Immature natural killer cell (primary cell): ENCODE measurements around the gene TMEM248. TPM values are rescaled to one million over a fixed set of nuclear protein-coding genes. Genes with fewer than 3 reads are reported as not detected.
A peak's percentile ranks its signal among the peaks of the same experiment; 100 is the strongest.
"Not testable (repeated sequence)": the region's sequence is repeated elsewhere in the genome, so short reads cannot be mapped to it uniquely, and the experiment has no call there.

Source experiments
- DNase-seq, 3 donors: peaks; one replicate each; pipeline ENCODE4 v3.0.0; 2022; ENCODE audit warnings: mixed read lengths in 1 of 3
- H3K27ac Mint-ChIP-seq, 6 donors: one replicate each; pipeline ENCODE4 v1.8.0; 2020; ENCODE audit warnings: mixed read lengths in 6 of 6, mild to moderate bottlenecking in 5 of 6, inconsistent platforms in 4 of 6, moderate library complexity in 3 of 6
- H3K27me3 Mint-ChIP-seq, 3 donors: one replicate each; pipeline ENCODE4 v1.8.0; 2020 to 2021; ENCODE audit warnings: low read depth in 3 of 3, mild to moderate bottlenecking in 3 of 3, mixed read lengths in 3 of 3, moderate library complexity in 3 of 3, inconsistent platforms in 1 of 3
- H3K36me3 Mint-ChIP-seq, 3 donors: one replicate each; pipeline ENCODE4 v1.8.0; 2020; ENCODE audit warnings: mixed read lengths in 3 of 3, inconsistent platforms in 2 of 3, mild to moderate bottlenecking in 2 of 3
- H3K4me1 Mint-ChIP-seq, 2 donors: one replicate each; pipeline ENCODE4 v1.8.0; 2020; ENCODE audit warnings: inconsistent platforms in 2 of 2, mild to moderate bottlenecking in 2 of 2, mixed read lengths in 2 of 2, moderate library complexity in 1 of 2
- H3K4me3 Mint-ChIP-seq, 5 donors: one replicate each; pipeline ENCODE4 v1.8.0; 2020; ENCODE audit warnings: mild to moderate bottlenecking in 5 of 5, mixed read lengths in 5 of 5, inconsistent platforms in 3 of 5, moderate library complexity in 3 of 5
- H3K9me3 Mint-ChIP-seq, 6 donors: one replicate each; pipeline ENCODE4 v1.8.0; 2020; ENCODE audit warnings: mild to moderate bottlenecking in 6 of 6, mixed read lengths in 6 of 6, inconsistent platforms in 4 of 6, moderate library complexity in 3 of 6
- polyA plus RNA-seq, 3 donors: library from polyadenylated mRNA; unstranded; fragments of 300-500 nt; fragmentation: Illumina TruSeq; gene quantifications; one replicate each; pipeline ENCODE4 v1.2.3, GENCODE V29; 2021

TMEM248 gene
- polyA plus RNA-seq, 3 donors from 2014 or later = 107 to 124 (median 114) TPM

GRCh38 chr7:66969001-66969400 lies 48.0 kb downstream of the TMEM248 start:
- H3K27ac Mint-ChIP-seq, H3K4me1 Mint-ChIP-seq, H3K9me3 Mint-ChIP-seq, DNase-seq, H3K27me3 Mint-ChIP-seq, H3K36me3 Mint-ChIP-seq, H3K4me3 Mint-ChIP-seq: not testable (repeated sequence)

GRCh38 chr7:66970310-66970709 lies 49.3 kb downstream of the TMEM248 start:
- Mint-ChIP-seq H3K27me3 (peaks cover 0 to 9% (median 4%) of the 10 kb centered on the region in 3 donors), H3K36me3 (no peaks in the 10 kb centered on the region), H3K27ac (no peak overlapping the region), H3K4me1 (no peaks in the 10 kb centered on the region), H3K4me3 (no peak overlapping the region), H3K9me3 (no peaks in the 10 kb centered on the region)
- no peak for DNase-seq

GRCh38 chr7:66974986-66975590 lies 54.1 kb downstream of the TMEM248 start:
- Mint-ChIP-seq H3K9me3 (peaks cover 0 to 12% (median 7%) of the 10 kb centered on the region in 6 donors), H3K4me1 (no peaks in the 10 kb centered on the region), H3K27me3 (peaks cover 0 to 6% (median 4%) of the 10 kb centered on the region in 3 donors), H3K27ac (no peak overlapping the region), H3K36me3 (peaks cover 4 to 5% (median 4%) of the 10 kb centered on the region in 3 donors), H3K4me3 (no peak overlapping the region)
- DNase-seq = no peak

- H3K27me3 Mint-ChIP-seq, H3K4me3 Mint-ChIP-seq, H3K4me1 Mint-ChIP-seq, DNase-seq, H3K27ac Mint-ChIP-seq: not testable (repeated sequence)
- Mint-ChIP-seq H3K9me3 (peaks cover 7 to 19% (median 15%) of the 10 kb centered on the region in 6 donors), H3K36me3 (peaks cover 7 to 11% (median 10%) of the 10 kb centered on the region in 3 donors)
Observed at GRCh38 chr7:66978312-66978711, 57.3 kb downstream of the TMEM248 start.

GRCh38 chr7:66979013-66979412 lies 58.0 kb downstream of the TMEM248 start:
- H3K27me3 Mint-ChIP-seq, DNase-seq, H3K27ac Mint-ChIP-seq, H3K4me3 Mint-ChIP-seq, H3K4me1 Mint-ChIP-seq: not testable (repeated sequence)
- Mint-ChIP-seq H3K9me3 (peaks cover 7 to 19% (median 15%) of the 10 kb centered on the region in 6 donors), H3K36me3 (peaks cover 7 to 11% (median 10%) of the 10 kb centered on the region in 3 donors)

- Mint-ChIP-seq H3K36me3 (peaks cover 7 to 11% (median 10%) of the 10 kb centered on the region in 3 donors), H3K9me3 (peaks cover 7 to 19% (median 15%) of the 10 kb centered on the region in 6 donors)
- H3K4me3 Mint-ChIP-seq, H3K27ac Mint-ChIP-seq, DNase-seq, H3K27me3 Mint-ChIP-seq, H3K4me1 Mint-ChIP-seq: not testable (repeated sequence)
Observed at GRCh38 chr7:66980336-66980735, 59.3 kb downstream of the TMEM248 start.

- Mint-ChIP-seq H3K36me3 (peaks cover 13 to 29% (median 24%) of the 10 kb centered on the region in 3 donors), H3K4me1 (peaks cover 13 to 20% of the 10 kb centered on the region in 2 donors)
- H3K27ac Mint-ChIP-seq, DNase-seq, H3K4me3 Mint-ChIP-seq, H3K9me3 Mint-ChIP-seq, H3K27me3 Mint-ChIP-seq: not testable (repeated sequence)
Observed at GRCh38 chr7:66989552-66989951, 68.5 kb downstream of the TMEM248 start.

GRCh38 chr7:66994051-66994450 lies 73.0 kb downstream of the TMEM248 start:
- peaks cover 7 to 13% (median 10%) of the 10 kb centered on the region in 3 donors for H3K36me3 Mint-ChIP-seq
- peak overlapping the region; percentile 87 to 100 (median 97) for H3K4me3 Mint-ChIP-seq
- peak overlapping the region; percentile 97 to 100 (median 100) for H3K27ac Mint-ChIP-seq
- H3K27me3 Mint-ChIP-seq = peaks cover 9 to 24% (median 14%) of the 10 kb centered on the region in 3 donors
- not testable (repeated sequence) for H3K9me3 Mint-ChIP-seq, DNase-seq
- H3K4me1 Mint-ChIP-seq = peaks cover 33 to 40% of the 10 kb centered on the region in 2 donors

GRCh38 chr7:66994691-66995049 lies 73.6 kb downstream of the TMEM248 start:
- Mint-ChIP-seq H3K27ac (peak overlapping the region; percentile 97 to 100 (median 100)), H3K4me3 (peak overlapping the region; percentile 87 to 100 (median 97)), H3K36me3 (peaks cover 7 to 14% (median 10%) of the 10 kb centered on the region in 3 donors), H3K27me3 (peaks cover 9 to 24% (median 14%) of the 10 kb centered on the region in 3 donors), H3K4me1 (peaks cover 33 to 40% of the 10 kb centered on the region in 2 donors)
- peak; percentile 61 to 72 (median 69) for DNase-seq
- H3K9me3 Mint-ChIP-seq = not testable (repeated sequence)

- Mint-ChIP-seq H3K27me3 (peaks cover 9 to 24% (median 14%) of the 10 kb centered on the region in 3 donors), H3K36me3 (peaks cover 7 to 16% (median 10%) of the 10 kb centered on the region in 3 donors), H3K27ac (peak within 1 kb of the TSS; percentile 97 to 100 (median 100)), H3K4me3 (peak within 1 kb of the TSS; percentile 87 to 100 (median 97)), H3K4me1 (peaks cover 33 to 40% of the 10 kb centered on the region in 2 donors)
- not testable (repeated sequence) for H3K9me3 Mint-ChIP-seq
- DNase-seq = peak; percentile 94 to 97 (median 96)
Observed at GRCh38 chr7:66995050-66995776, 74.2 kb downstream of the TMEM248 start, which contains the start of gene SBDS. Gene SBDS (minus strand): TSS chr7:66995586. CDS start chr7:66995417, 169 bp downstream.

- H3K9me3 Mint-ChIP-seq = not testable (repeated sequence)
- H3K27me3 Mint-ChIP-seq = peaks cover 9 to 24% (median 14%) of the 10 kb centered on the region in 3 donors
- H3K27ac Mint-ChIP-seq = peak within 1 kb of the TSS; percentile 85 to 100 (median 98)
- peak within 1 kb of the TSS; percentile 87 to 100 (median 97) for H3K4me3 Mint-ChIP-seq
- H3K36me3 Mint-ChIP-seq = peaks cover 7 to 15% (median 10%) of the 10 kb centered on the region in 3 donors
- DNase-seq = peak; percentile 98 to 99 (median 99)
- H3K4me1 Mint-ChIP-seq = peaks cover 33 to 40% of the 10 kb centered on the region in 2 donors
Observed at GRCh38 chr7:66996444-66997191, 75.6 kb downstream of the TMEM248 start, which contains the start of gene TYW1. Gene TYW1 (plus strand): TSS chr7:66996833. CDS start chr7:66996979, 146 bp downstream.

- DNase-seq = peak; percentile 18 to 41 (median 24)
- H3K36me3 Mint-ChIP-seq, H3K27me3 Mint-ChIP-seq, H3K4me3 Mint-ChIP-seq, H3K9me3 Mint-ChIP-seq: not testable (repeated sequence)
- H3K4me1 Mint-ChIP-seq = peaks cover 11 to 16% of the 10 kb centered on the region in 2 donors
- H3K27ac Mint-ChIP-seq = peak overlapping the region in 4 of 6 donors; percentile 34 to 76 (median 70)
Observed at GRCh38 chr7:67000601-67001258, 79.7 kb downstream of the TMEM248 start.

GRCh38 chr7:67004145-67004544 lies 83.1 kb downstream of the TMEM248 start:
- DNase-seq, H3K4me3 Mint-ChIP-seq, H3K9me3 Mint-ChIP-seq, H3K27me3 Mint-ChIP-seq, H3K27ac Mint-ChIP-seq, H3K4me1 Mint-ChIP-seq: not testable (repeated sequence)
- peaks cover 13 to 14% (median 14%) of the 10 kb centered on the region in 3 donors for H3K36me3 Mint-ChIP-seq
